Astrocyte of the spinal cord (primary cell): ENCODE data around the gene AAK1.
A peak's percentile ranks its signal among the peaks of the same experiment; 100 is the strongest.

Source experiments
- DNase-seq: peaks from one replicate; pipeline ENCODE4 v3.0.0; 2011; ENCODE audit warnings: low read depth, low spot score
- H3K4me3 ChIP-seq: 2 replicates; pipeline ENCODE4 v1.5.1; 2011; ENCODE audit warnings: low read depth, mild to moderate bottlenecking, low read length, moderate library complexity
- in situ Hi-C: cut with HindIII; loops from 2 replicates; pipeline ENCODE4 v1.10.0; 2017; ENCODE audit warnings: low sequenced_read_pairs
- TF ChIP-seq, protein P1 (sequence below): IDR thresholded peaks from 2 replicates; pipeline ENCODE4 v1.5.1; 2012; ENCODE audit warnings: low read depth, mild to moderate bottlenecking, low read length, inconsistent platforms

AAK1 gene

GRCh38 chr2:69594341-69594740 lies 49.2 kb downstream of the AAK1 start:
- DNase-seq, result peak; percentile 45
- TF ChIP-seq, protein P1, sequence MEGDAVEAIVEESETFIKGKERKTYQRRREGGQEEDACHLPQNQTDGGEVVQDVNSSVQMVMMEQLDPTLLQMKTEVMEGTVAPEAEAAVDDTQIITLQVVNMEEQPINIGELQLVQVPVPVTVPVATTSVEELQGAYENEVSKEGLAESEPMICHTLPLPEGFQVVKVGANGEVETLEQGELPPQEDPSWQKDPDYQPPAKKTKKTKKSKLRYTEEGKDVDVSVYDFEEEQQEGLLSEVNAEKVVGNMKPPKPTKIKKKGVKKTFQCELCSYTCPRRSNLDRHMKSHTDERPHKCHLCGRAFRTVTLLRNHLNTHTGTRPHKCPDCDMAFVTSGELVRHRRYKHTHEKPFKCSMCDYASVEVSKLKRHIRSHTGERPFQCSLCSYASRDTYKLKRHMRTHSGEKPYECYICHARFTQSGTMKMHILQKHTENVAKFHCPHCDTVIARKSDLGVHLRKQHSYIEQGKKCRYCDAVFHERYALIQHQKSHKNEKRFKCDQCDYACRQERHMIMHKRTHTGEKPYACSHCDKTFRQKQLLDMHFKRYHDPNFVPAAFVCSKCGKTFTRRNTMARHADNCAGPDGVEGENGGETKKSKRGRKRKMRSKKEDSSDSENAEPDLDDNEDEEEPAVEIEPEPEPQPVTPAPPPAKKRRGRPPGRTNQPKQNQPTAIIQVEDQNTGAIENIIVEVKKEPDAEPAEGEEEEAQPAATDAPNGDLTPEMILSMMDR, result no peak
- in situ Hi-C loops, result no loop called here
- no peak overlapping the region for H3K4me3 ChIP-seq

- H3K4me3 ChIP-seq, result no peak overlapping the region
- in situ Hi-C loops, result no loop called here
- DNase-seq, result no peak
- TF ChIP-seq, protein P1, result no peak
These were observed 51.0 kb downstream of the AAK1 start for GRCh38 chr2:69592511-69592910.

DNA sequence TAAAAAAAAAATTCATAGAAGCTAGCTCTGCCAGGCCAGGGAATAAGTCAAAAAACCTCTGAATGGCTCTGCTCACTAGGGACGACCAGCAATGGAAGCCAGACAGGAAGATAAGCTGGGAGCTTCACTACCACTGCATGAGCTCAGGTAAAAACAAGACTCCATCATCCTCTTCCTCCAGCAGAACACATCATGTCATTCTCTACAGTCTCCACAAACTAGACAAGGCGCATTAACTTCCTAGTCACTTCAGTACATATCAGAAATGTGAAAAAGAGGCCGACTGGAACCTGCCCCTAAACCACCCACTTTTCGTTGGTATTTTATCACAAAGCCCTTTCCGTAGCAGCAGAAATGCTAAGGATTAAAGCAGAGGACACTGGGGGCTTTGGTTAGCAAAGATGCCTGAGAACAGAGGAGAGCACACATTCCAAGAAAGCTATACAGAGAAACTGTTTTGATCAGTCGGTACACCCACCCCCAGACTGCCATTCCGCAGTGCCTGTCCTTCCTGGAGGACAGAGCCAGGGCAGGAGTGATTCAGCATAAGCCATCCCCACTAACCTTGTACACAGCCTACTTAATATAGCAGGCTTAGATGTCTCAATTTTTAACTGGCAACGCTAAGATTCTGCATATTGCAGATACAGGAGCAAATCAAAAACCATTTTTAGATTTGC lies 53.4 kb downstream of the AAK1 start:
- TF ChIP-seq, protein P1, result no peak
- no peak for DNase-seq
- in situ Hi-C loops, result no loop called here
- H3K4me3 ChIP-seq, result no peak overlapping the region

DNA sequence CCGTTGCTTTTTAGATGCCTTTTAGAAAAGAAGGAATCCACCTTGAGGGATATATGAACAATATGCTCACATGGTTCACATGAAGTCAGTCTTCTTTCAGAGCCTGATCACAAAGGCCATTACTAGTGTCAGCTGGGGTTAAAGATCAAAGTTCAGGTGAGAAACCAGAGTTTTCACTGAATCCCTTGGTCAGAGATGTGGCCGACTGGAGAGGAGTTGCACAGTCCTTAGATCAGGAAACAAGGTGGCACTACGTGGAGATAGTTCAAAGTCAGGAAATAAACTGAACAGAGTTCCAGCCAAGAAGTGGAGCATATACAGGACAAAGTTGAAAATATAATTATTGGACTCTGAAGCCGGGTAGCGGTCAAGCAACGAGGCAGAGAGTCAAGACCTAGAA lies 54.6 kb downstream of the AAK1 start:
- in situ Hi-C loops, result no loop called here
- no peak overlapping the region for H3K4me3 ChIP-seq
- DNase-seq, result no peak
- TF ChIP-seq, protein P1, result no peak

DNA sequence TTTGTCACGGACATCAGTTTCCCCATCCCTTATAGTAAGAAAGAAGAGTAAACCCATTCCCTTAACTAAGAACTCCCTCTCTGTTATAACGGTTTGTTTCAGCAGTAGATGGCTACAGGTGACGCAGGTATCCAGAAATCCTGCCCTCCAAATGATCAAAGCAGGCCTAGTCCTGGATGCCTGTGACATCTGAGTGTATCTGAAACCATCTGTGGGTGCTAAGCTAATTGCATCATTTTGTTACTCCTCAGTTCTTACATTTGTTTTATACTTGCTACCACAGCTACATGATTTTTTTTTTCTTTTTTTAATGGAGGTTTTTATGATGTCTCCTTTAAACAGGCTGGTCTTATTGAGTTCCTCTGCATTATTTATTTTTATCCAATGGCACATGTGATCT lies 55.1 kb downstream of the AAK1 start:
- TF ChIP-seq, protein P1, result no peak
- in situ Hi-C loops, result no loop called here
- no peak overlapping the region for H3K4me3 ChIP-seq
- DNase-seq, result no peak

DNA sequence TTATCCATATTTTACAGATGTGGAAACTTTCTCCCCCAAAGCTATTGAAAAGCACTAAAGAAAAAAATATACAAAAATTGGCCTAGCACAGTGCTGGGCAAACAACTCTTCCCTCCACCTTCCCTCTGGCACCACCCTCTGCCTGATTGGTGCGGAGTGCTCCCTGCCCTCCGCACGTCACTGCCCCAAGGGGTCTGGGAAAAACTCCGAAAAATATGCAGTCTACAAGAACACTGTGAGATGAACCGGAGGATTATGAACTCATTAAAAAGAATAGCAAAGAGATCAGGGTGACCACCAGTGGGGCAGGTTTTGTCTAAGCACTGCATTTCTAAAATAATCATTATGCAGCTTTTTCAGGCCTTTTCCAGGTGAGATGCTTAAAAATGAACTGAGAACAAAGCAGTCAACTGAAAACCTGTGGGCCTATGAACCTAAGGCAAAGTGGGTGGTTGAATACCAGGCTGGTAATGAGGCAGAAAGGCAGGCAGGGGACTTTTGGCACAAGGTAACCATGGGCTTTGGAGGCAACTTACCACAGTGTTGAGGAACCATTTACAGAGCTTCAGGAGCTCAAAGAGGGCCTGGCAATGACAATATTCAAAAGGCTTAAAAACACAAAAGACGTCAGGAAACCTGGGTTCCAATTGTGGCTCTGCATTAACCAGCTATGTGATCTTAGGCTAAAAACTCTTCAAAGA lies 57.5 kb downstream of the AAK1 start:
- TF ChIP-seq, protein P1, result no peak
- DNase-seq, result no peak
- in situ Hi-C loops, result no loop called here
- H3K4me3 ChIP-seq, result no peak overlapping the region
